RPMI7951 (cell line): ENCODE data around the gene CDH13. TPM values are rescaled to one million over a fixed set of nuclear protein-coding genes. Genes with fewer than 3 reads are reported as not detected.

ENCODE experiments used
- DNase-seq: peaks from one replicate; pipeline ENCODE4 v3.0.0-alpha.2; 2012; ENCODE audit warnings: low read depth
- total RNA-seq: library from RNA; depleted of rRNA; stranded (reverse); fragments of >200 nt; shearing (Covaris generic); gene quantifications from 2 replicates; pipeline ENCODE4 v1.2.3, GENCODE V29; 2014

The CDH13 gene
- total RNA-seq, 1 experiment from 2014 or later: 65.6 TPM

- no peak for DNase-seq
Observed at GRCh38 chr16:83160287-83161020, 533.7 kb downstream of the CDH13 start.

GRCh38 chr16:83162791-83163190, 536.0 kb downstream of the CDH13 start:
- DNase-seq: no peak

- no peak for DNase-seq
Observed at GRCh38 chr16:83164816-83165215, 538.0 kb downstream of the CDH13 start.

- DNase-seq: no peak
Observed at GRCh38 chr16:83171396-83171795, 544.6 kb downstream of the CDH13 start.

GRCh38 chr16:83174671-83175070, 547.9 kb downstream of the CDH13 start:
- DNase-seq: no peak

GRCh38 chr16:83176802-83177201, 550.0 kb downstream of the CDH13 start:
- DNase-seq: peak; percentile 23

- no peak for DNase-seq
Observed at GRCh38 chr16:83185902-83186301, 559.1 kb downstream of the CDH13 start.

- peak; percentile 95 for DNase-seq
Observed at GRCh38 chr16:83187405-83187804, 560.6 kb downstream of the CDH13 start.

- DNase-seq: no peak
Observed at GRCh38 chr16:83196796-83197195, 570.0 kb downstream of the CDH13 start.

- DNase-seq: no peak
Observed at GRCh38 chr16:83197450-83197849, 570.7 kb downstream of the CDH13 start.

GRCh38 chr16:83198977-83199376, 572.2 kb downstream of the CDH13 start:
- DNase-seq: no peak

GRCh38 chr16:83200005-83200779, 573.4 kb downstream of the CDH13 start:
- DNase-seq: peak; percentile 66

- no peak for DNase-seq
Observed at GRCh38 chr16:83201748-83202147, 575.0 kb downstream of the CDH13 start.

- DNase-seq: peak; percentile 65
Observed at GRCh38 chr16:83205896-83206295, 579.1 kb downstream of the CDH13 start.

- peak; percentile 78 for DNase-seq
Observed at GRCh38 chr16:83206426-83206825, 579.7 kb downstream of the CDH13 start.

GRCh38 chr16:83211711-83212110, 584.9 kb downstream of the CDH13 start:
- no peak for DNase-seq

GRCh38 chr16:83212301-83212841, 585.6 kb downstream of the CDH13 start:
- DNase-seq: no peak

GRCh38 chr16:83214671-83215070, 587.9 kb downstream of the CDH13 start:
- DNase-seq: no peak

GRCh38 chr16:83215406-83216001, 588.7 kb downstream of the CDH13 start:
- DNase-seq: peak; percentile 50

GRCh38 chr16:83219285-83219684, 592.5 kb downstream of the CDH13 start:
- no peak for DNase-seq

GRCh38 chr16:83220066-83220465, 593.3 kb downstream of the CDH13 start:
- DNase-seq: peak; percentile 62

- DNase-seq: no peak
Observed at GRCh38 chr16:83224642-83225041, 597.9 kb downstream of the CDH13 start.
